GM18909 (cell line): Measurements from ENCODE around the gene CPZ.
A peak's percentile ranks its signal among the peaks of the same experiment; 100 is the strongest.

Experiments
- ATAC-seq: cut with Tn5 transposase; IDR thresholded peaks from one replicate; pipeline ENCODE4 v1.9.1; 2021; ENCODE audit warnings: mild to moderate bottlenecking; ENCODE audit not compliant: unreplicated experiment, poor library complexity

Gene CPZ

GRCh38 chr4:8593264-8594096 is 915 bp downstream of the CPZ start:
- no peak for ATAC-seq

GRCh38 chr4:8594097-8595038 is 1.8 kb downstream of the CPZ start:
- peak; percentile 60 for ATAC-seq

- ATAC-seq: no peak
Observed at GRCh38 chr4:8595237-8596087, 2.9 kb downstream of the CPZ start.

GRCh38 chr4:8596891-8597290 is 4.3 kb downstream of the CPZ start:
- ATAC-seq: no peak

GRCh38 chr4:8597319-8597718 is 4.8 kb downstream of the CPZ start:
- ATAC-seq: no peak

- ATAC-seq: no peak
Observed at GRCh38 chr4:8597791-8598190, 5.2 kb downstream of the CPZ start.

GRCh38 chr4:8598391-8599090 is 6.0 kb downstream of the CPZ start:
- ATAC-seq: no peak

GRCh38 chr4:8599091-8599460 is 6.5 kb downstream of the CPZ start:
- ATAC-seq: no peak

- no peak for ATAC-seq
Observed at GRCh38 chr4:8599657-8600056, 7.1 kb downstream of the CPZ start.

GRCh38 chr4:8600266-8600665 is 7.7 kb downstream of the CPZ start:
- no peak for ATAC-seq

- no peak for ATAC-seq
Observed at GRCh38 chr4:8600686-8601085, 8.1 kb downstream of the CPZ start.

GRCh38 chr4:8601086-8601485 is 8.5 kb downstream of the CPZ start:
- no peak for ATAC-seq

GRCh38 chr4:8601556-8601955 is 9.0 kb downstream of the CPZ start:
- no peak for ATAC-seq

GRCh38 chr4:8602686-8603430 is 10.3 kb downstream of the CPZ start:
- ATAC-seq: no peak

GRCh38 chr4:8603931-8604330 is 11.4 kb downstream of the CPZ start:
- no peak for ATAC-seq

GRCh38 chr4:8605289-8605688 is 12.7 kb downstream of the CPZ start:
- ATAC-seq: no peak

- no peak for ATAC-seq
Observed at GRCh38 chr4:8606476-8606875, 13.9 kb downstream of the CPZ start.

GRCh38 chr4:8606966-8607365 is 14.4 kb downstream of the CPZ start:
- ATAC-seq: no peak
